ENCODE data around the gene CACNG4.

The CACNG4 gene

GRCh38 chr17:66988069-66988798, 23.7 kb downstream of the CACNG4 start:
- H3K27ac ChIP-seq = no peak overlapping the region
- no peaks in the 10 kb centered on the region for H3K27me3 ChIP-seq (ENCODE audit: insufficient read depth, low read depth, severe bottlenecking)
- TF ChIP-seq, protein P1, sequence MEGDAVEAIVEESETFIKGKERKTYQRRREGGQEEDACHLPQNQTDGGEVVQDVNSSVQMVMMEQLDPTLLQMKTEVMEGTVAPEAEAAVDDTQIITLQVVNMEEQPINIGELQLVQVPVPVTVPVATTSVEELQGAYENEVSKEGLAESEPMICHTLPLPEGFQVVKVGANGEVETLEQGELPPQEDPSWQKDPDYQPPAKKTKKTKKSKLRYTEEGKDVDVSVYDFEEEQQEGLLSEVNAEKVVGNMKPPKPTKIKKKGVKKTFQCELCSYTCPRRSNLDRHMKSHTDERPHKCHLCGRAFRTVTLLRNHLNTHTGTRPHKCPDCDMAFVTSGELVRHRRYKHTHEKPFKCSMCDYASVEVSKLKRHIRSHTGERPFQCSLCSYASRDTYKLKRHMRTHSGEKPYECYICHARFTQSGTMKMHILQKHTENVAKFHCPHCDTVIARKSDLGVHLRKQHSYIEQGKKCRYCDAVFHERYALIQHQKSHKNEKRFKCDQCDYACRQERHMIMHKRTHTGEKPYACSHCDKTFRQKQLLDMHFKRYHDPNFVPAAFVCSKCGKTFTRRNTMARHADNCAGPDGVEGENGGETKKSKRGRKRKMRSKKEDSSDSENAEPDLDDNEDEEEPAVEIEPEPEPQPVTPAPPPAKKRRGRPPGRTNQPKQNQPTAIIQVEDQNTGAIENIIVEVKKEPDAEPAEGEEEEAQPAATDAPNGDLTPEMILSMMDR (IDR thresholded peaks at IDR 0.05; ENCODE audit: low read depth, low read length) = 0 out of 2 replicates have a peak, but pooled peaks have one; percentile 10
- no peaks in the 10 kb centered on the region for H3K9me3 ChIP-seq (ENCODE audit: severe bottlenecking)
- H3K36me3 ChIP-seq = peaks cover 2% of the 10 kb centered on the region; the same call in 1 of the 2 replicates
- DNase-seq = no peak
- H3K4me3 ChIP-seq (ENCODE audit: low read depth, low read length) = no peak overlapping the region

DNA sequence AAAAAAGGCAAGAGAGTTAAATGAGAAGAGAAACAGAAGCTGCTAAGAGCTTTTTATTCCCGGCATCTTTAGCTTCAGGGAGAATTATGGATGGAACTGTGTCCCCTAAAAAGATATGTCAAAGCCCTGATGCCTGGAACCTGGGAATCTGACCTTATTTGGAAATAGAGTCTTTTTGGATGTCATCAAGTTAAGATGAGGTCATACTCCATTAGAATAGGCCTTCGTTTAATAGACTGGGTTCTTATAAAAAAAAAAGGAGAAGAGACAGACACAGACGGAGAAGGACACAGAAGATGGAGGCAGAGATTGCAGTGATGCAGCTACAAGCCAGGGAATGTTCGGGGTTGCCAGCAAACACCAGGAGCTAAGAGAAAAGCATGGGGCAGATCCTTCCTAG, 24.6 kb downstream of the CACNG4 start:
- DNase-seq = no peak
- Histone ChIP-seq H3K36me3 (peaks cover 2% of the 10 kb centered on the region; the same call in 1 of the 2 replicates), H3K9me3 (ENCODE audit: severe bottlenecking) (no peaks in the 10 kb centered on the region), H3K27me3 (ENCODE audit: insufficient read depth, low read depth, severe bottlenecking) (no peaks in the 10 kb centered on the region), H3K27ac (no peak overlapping the region), H3K4me3 (ENCODE audit: low read depth, low read length) (no peak overlapping the region)
- TF ChIP-seq, protein P1 (IDR thresholded peaks at IDR 0.05; ENCODE audit: low read depth, low read length) = no peak

DNA sequence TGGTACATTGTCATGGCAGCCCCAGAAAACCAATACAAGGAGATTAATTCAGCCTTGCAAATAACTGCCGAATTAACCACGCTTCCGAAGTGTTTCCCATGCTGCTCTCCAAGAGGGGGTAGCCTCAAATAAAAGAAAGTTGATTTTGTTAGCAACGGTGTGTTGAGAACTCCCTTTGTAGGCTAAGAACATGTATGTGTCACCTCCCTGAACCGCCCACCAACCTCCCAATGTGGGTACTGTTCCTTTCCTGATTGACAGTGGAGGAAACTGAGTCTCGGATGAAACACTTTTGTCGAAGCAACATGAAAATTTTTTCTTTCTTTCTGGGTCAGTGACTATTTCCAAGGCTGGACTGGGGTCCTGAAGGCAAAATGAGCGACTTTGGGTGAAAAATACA, 25.1 kb downstream of the CACNG4 start:
- H3K4me3 ChIP-seq (ENCODE audit: low read depth, low read length) = no peak overlapping the region

GRCh38 chr17:66990047-66990446, 25.5 kb downstream of the CACNG4 start:
- H3K27me3 ChIP-seq (ENCODE audit: insufficient read depth, low read depth, severe bottlenecking) = no peaks in the 10 kb centered on the region
- no peaks in the 10 kb centered on the region for H3K9me3 ChIP-seq (ENCODE audit: severe bottlenecking)
- no peak overlapping the region for H3K4me3 ChIP-seq (ENCODE audit: low read depth, low read length)
- TF ChIP-seq, protein P1 (IDR thresholded peaks at IDR 0.05; ENCODE audit: low read depth, low read length) = no peak
- no peak overlapping the region for H3K27ac ChIP-seq
- DNase-seq = no peak
- peaks cover 2% of the 10 kb centered on the region; the same call in 1 of the 2 replicates for H3K36me3 ChIP-seq

More for the DNA sequence above, 25.1 kb downstream of the CACNG4 start:
- H3K27me3 ChIP-seq (ENCODE audit: insufficient read depth, low read depth, severe bottlenecking) = no peaks in the 10 kb centered on the region
- no peaks in the 10 kb centered on the region for H3K9me3 ChIP-seq (ENCODE audit: severe bottlenecking)
- no peak for DNase-seq
- H3K27ac ChIP-seq = no peak overlapping the region
- H3K36me3 ChIP-seq = peaks cover 2% of the 10 kb centered on the region; the same call in 1 of the 2 replicates
- TF ChIP-seq, protein P1 (IDR thresholded peaks at IDR 0.05; ENCODE audit: low read depth, low read length) = no peak

DNA sequence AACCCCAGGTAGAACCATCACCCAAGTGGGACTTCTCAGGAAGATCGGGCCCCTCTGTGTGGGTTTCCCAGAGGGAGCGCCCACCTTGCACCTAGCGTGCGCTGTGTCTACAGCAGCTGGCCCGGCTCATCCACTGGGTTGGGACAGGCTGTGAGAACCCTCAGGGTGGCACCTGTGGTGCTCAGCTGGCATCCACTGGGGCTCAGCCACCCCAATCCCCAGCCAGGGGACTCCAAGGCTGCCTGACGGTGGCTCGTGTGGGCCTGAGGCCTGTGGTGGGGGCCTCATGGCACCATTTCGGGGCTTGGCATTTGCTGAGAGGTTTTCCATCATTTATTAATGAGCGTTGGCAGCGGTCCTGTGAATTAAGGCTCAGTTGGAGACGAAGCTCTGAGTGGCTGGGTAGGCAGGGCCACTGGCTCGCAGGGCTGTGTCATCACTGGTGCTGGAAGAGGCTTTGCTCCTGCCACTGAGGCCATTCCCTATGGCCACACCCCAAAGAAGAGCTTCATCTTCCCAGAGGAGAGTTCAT, 28.5 kb downstream of the CACNG4 start:
- Histone ChIP-seq H3K27ac (no peak overlapping the region), H3K4me3 (ENCODE audit: low read depth, low read length) (no peak overlapping the region), H3K27me3 (ENCODE audit: insufficient read depth, low read depth, severe bottlenecking) (no peaks in the 10 kb centered on the region), H3K9me3 (ENCODE audit: severe bottlenecking) (no peaks in the 10 kb centered on the region), H3K36me3 (no peaks in the 10 kb centered on the region; the same call in 1 of the 2 replicates)
- TF ChIP-seq, protein P1 (IDR thresholded peaks at IDR 0.05; ENCODE audit: low read depth, low read length) = no peak
- no peak for DNase-seq
